Osteocyte (in vitro differentiated cells): ENCODE results near the gene MED13L. TPM values are rescaled to one million over a fixed set of nuclear protein-coding genes. Genes with fewer than 3 reads are reported as not detected.
A peak's percentile ranks its signal among the peaks of the same experiment; 100 is the strongest.

Experiments
- DNase-seq: peaks from one replicate; pipeline ENCODE4 v3.0.0; 2021; ENCODE audit warnings: mixed read lengths; ENCODE audit not compliant: unreplicated experiment; ENCODE audit errors: extremely low spot score
- H3K27ac Mint-ChIP-seq: one replicate; pipeline ENCODE4 v1.8.0; 2021; ENCODE audit warnings: mild to moderate bottlenecking, mixed read lengths; ENCODE audit not compliant: unreplicated experiment
- H3K27me3 Mint-ChIP-seq: one replicate; pipeline ENCODE4 v1.8.0; 2021; ENCODE audit warnings: mixed read lengths; ENCODE audit not compliant: unreplicated experiment
- H3K36me3 Mint-ChIP-seq: one replicate; pipeline ENCODE4 v1.8.0; 2021; ENCODE audit warnings: mixed read lengths; ENCODE audit not compliant: unreplicated experiment
- H3K4me1 Mint-ChIP-seq: one replicate; pipeline ENCODE4 v1.8.0; 2021; ENCODE audit warnings: mixed read lengths; ENCODE audit not compliant: unreplicated experiment
- H3K4me3 Mint-ChIP-seq: one replicate; pipeline ENCODE4 v1.8.0; 2021; ENCODE audit warnings: mild to moderate bottlenecking, moderate library complexity, mixed read lengths; ENCODE audit not compliant: unreplicated experiment
- H3K9me3 Mint-ChIP-seq: one replicate; pipeline ENCODE4 v1.8.0; 2021; ENCODE audit warnings: mixed read lengths; ENCODE audit not compliant: unreplicated experiment
- CTCF ChIP-seq: fragments of 200-600 bp; sonication (generic); IDR thresholded peaks from 2 replicates; pipeline ENCODE4 v1.5.0; 2021; ENCODE audit warnings: antibody characterized with exemption, mild to moderate bottlenecking, moderate library complexity
- total RNA-seq: library from RNA; stranded (reverse); gene quantifications from 2 replicates; pipeline ENCODE4 v1.2.1, GENCODE V29; 2021

MED13L gene
- total RNA-seq, 1 donor from 2014 or later, result 229 TPM

GRCh38 chr12:116233669-116234068 lies 43.8 kb downstream of the MED13L start:
- Mint-ChIP-seq H3K36me3 (peaks cover 5% of the 10 kb centered on the region), H3K27me3 (no peaks in the 10 kb centered on the region), H3K27ac (peak overlapping the region; percentile 29), H3K4me1 (peaks cover 60% of the 10 kb centered on the region), H3K9me3 (no peaks in the 10 kb centered on the region), H3K4me3 (no peak overlapping the region)
- no peak for DNase-seq
- no peak for TF ChIP-seq CTCF

- Mint-ChIP-seq H3K4me3 (no peak overlapping the region), H3K27me3 (no peaks in the 10 kb centered on the region), H3K4me1 (peaks cover 56% of the 10 kb centered on the region), H3K9me3 (no peaks in the 10 kb centered on the region), H3K27ac (no peak overlapping the region), H3K36me3 (peaks cover 18% of the 10 kb centered on the region)
- no peak for DNase-seq
- TF ChIP-seq CTCF, result no peak
These were observed 49.7 kb downstream of the MED13L start for GRCh38 chr12:116227811-116228210.

- Mint-ChIP-seq H3K9me3 (peaks cover 4% of the 10 kb centered on the region), H3K4me1 (peaks cover 62% of the 10 kb centered on the region), H3K27ac (peak overlapping the region; percentile 4), H3K4me3 (no peak overlapping the region), H3K36me3 (peaks cover 21% of the 10 kb centered on the region), H3K27me3 (no peaks in the 10 kb centered on the region)
- no peak for DNase-seq
- TF ChIP-seq CTCF, result no peak
These were observed 51.5 kb downstream of the MED13L start for GRCh38 chr12:116226026-116226425.

GRCh38 chr12:116222358-116222757 lies 55.1 kb downstream of the MED13L start:
- peaks cover 63% of the 10 kb centered on the region for H3K4me1 Mint-ChIP-seq
- peaks cover 19% of the 10 kb centered on the region for H3K36me3 Mint-ChIP-seq
- peaks cover 4% of the 10 kb centered on the region for H3K9me3 Mint-ChIP-seq
- peak overlapping the region; percentile 80 for H3K27ac Mint-ChIP-seq
- no peak for DNase-seq
- H3K27me3 Mint-ChIP-seq, result no peaks in the 10 kb centered on the region
- no peak for TF ChIP-seq CTCF
- H3K4me3 Mint-ChIP-seq, result peak overlapping the region; percentile 4

GRCh38 chr12:116220756-116221155 lies 56.7 kb downstream of the MED13L start:
- no peaks in the 10 kb centered on the region for H3K27me3 Mint-ChIP-seq

More at GRCh38 chr12:116220756-116221155, 56.7 kb downstream of the MED13L start:
- Mint-ChIP-seq H3K36me3 (peaks cover 13% of the 10 kb centered on the region), H3K4me1 (peaks cover 68% of the 10 kb centered on the region), H3K27ac (peak overlapping the region; percentile 48), H3K4me3 (no peak overlapping the region), H3K9me3 (peaks cover 4% of the 10 kb centered on the region)
- TF ChIP-seq CTCF, result no peak
- no peak for DNase-seq
